ENCODE results near the gene VAMP1. TPM values are rescaled to one million over a fixed set of nuclear protein-coding genes. Genes with fewer than 3 reads are reported as not detected.

The VAMP1 gene
- total and polyA plus RNA-seq, 4 donors = 38.3 to 279 (median 232) TPM

Other genes starting within 250 kb of the VAMP1 start
- under 1 TPM in 1 of 2 donors, not detected in 1; 0.39 TPM for gene PLEKHG6, start 160.0 kb downstream of the VAMP1 start, total RNA-seq
- gene PLEKHG6, start 160.0 kb downstream of the VAMP1 start, polyA plus RNA-seq (ENCODE audit: insufficient read length in 2 of 2) = under 1 TPM; 0.32 to 0.95 TPM
- gene TNFRSF1A, start 128.6 kb downstream of the VAMP1 start, total RNA-seq = 10 to 100 TPM; 38.1 to 62.4 TPM
- gene TNFRSF1A, start 128.6 kb downstream of the VAMP1 start, polyA plus RNA-seq (ENCODE audit: insufficient read length in 2 of 2) = 10 to 100 TPM; 54.0 to 57.3 TPM
- gene SCNN1A, start 95.1 kb downstream of the VAMP1 start, total RNA-seq = 1 to 10 TPM in 1 of 2 donors, under 1 TPM in 1; 0.40 to 1.3 TPM
- gene SCNN1A, start 95.1 kb downstream of the VAMP1 start, polyA plus RNA-seq (ENCODE audit: insufficient read length in 2 of 2) = under 1 TPM; 0.69 to 0.76 TPM
- gene LTBR, start 86.5 kb downstream of the VAMP1 start, total RNA-seq = 10 to 100 TPM in 1 of 2 donors, 1 to 10 TPM in 1; 6.8 to 43.5 TPM
- gene LTBR, start 86.5 kb downstream of the VAMP1 start, polyA plus RNA-seq (ENCODE audit: insufficient read length in 2 of 2) = 10 to 100 TPM; 17.7 to 24.5 TPM
- gene CD27, start 25.7 kb downstream of the VAMP1 start, total RNA-seq = under 1 TPM; 0.50 TPM
- 1 to 10 TPM; 3.0 to 3.6 TPM for gene CD27, start 25.7 kb downstream of the VAMP1 start, polyA plus RNA-seq (ENCODE audit: insufficient read length in 2 of 2)
- gene TAPBPL, start 18.6 kb downstream of the VAMP1 start, total RNA-seq = 10 to 100 TPM in 1 of 2 donors, 1 to 10 TPM in 1; 7.6 to 26.4 TPM
- gene TAPBPL, start 18.6 kb downstream of the VAMP1 start, polyA plus RNA-seq (ENCODE audit: insufficient read length in 2 of 2) = 10 to 100 TPM; 10.0 to 10.7 TPM
- gene MRPL51, start 22.6 kb upstream of the VAMP1 start, total RNA-seq = 100 to 1,000 TPM in 1 of 2 donors, 10 to 100 TPM in 1; 45.4 to 180 TPM
- 100 to 1,000 TPM; 122 to 128 TPM for gene MRPL51, start 22.6 kb upstream of the VAMP1 start, polyA plus RNA-seq (ENCODE audit: insufficient read length in 2 of 2)
- gene NCAPD2, start 23.4 kb upstream of the VAMP1 start, total RNA-seq = 10 to 100 TPM; 21.0 to 30.0 TPM
- gene NCAPD2, start 23.4 kb upstream of the VAMP1 start, polyA plus RNA-seq (ENCODE audit: insufficient read length in 2 of 2) = 10 to 100 TPM; 28.9 to 29.1 TPM
- 1,000 to 10,000 TPM; 1,774 to 2,778 TPM for gene GAPDH, start 63.8 kb upstream of the VAMP1 start, total RNA-seq
- 1,000 to 10,000 TPM; 3,263 to 3,295 TPM for gene GAPDH, start 63.8 kb upstream of the VAMP1 start, polyA plus RNA-seq (ENCODE audit: insufficient read length in 2 of 2)
- gene IFFO1, start 85.4 kb upstream of the VAMP1 start, total RNA-seq = 10 to 100 TPM in 1 of 2 donors, 1 to 10 TPM in 1; 8.4 to 15.8 TPM
- gene IFFO1, start 85.4 kb upstream of the VAMP1 start, polyA plus RNA-seq (ENCODE audit: insufficient read length in 2 of 2) = 10 to 100 TPM; 26.4 to 35.6 TPM
- 10 to 100 TPM in 1 of 2 donors, 1 to 10 TPM in 1; 8.0 to 22.2 TPM for gene NOP2, start 97.6 kb upstream of the VAMP1 start, total RNA-seq
- 10 to 100 TPM; 24.5 to 33.7 TPM for gene NOP2, start 97.6 kb upstream of the VAMP1 start, polyA plus RNA-seq (ENCODE audit: insufficient read length in 2 of 2)
- gene CHD4, start 136.7 kb upstream of the VAMP1 start, total RNA-seq = 100 to 1,000 TPM; 179 to 185 TPM
- 100 to 1,000 TPM; 177 to 185 TPM for gene CHD4, start 136.7 kb upstream of the VAMP1 start, polyA plus RNA-seq (ENCODE audit: insufficient read length in 2 of 2)
- 1 to 10 TPM; 2.5 to 3.5 TPM for gene LPAR5, start 165.3 kb upstream of the VAMP1 start, total RNA-seq
- 1 to 10 TPM; 6.0 to 9.1 TPM for gene LPAR5, start 165.3 kb upstream of the VAMP1 start, polyA plus RNA-seq (ENCODE audit: insufficient read length in 2 of 2)
- gene ACRBP, start 176.8 kb upstream of the VAMP1 start, total RNA-seq = 1 to 10 TPM in 1 of 2 donors, under 1 TPM in 1; 0.69 to 3.9 TPM
- gene ACRBP, start 176.8 kb upstream of the VAMP1 start, polyA plus RNA-seq (ENCODE audit: insufficient read length in 2 of 2) = 1 to 10 TPM; 1.9 to 3.6 TPM
- gene ING4, start 192.4 kb upstream of the VAMP1 start, total RNA-seq = 10 to 100 TPM; 87.5 to 90.5 TPM
- 100 to 1,000 TPM in 1 of 2 donors, 10 to 100 TPM in 1; 94.6 to 104 TPM for gene ING4, start 192.4 kb upstream of the VAMP1 start, polyA plus RNA-seq (ENCODE audit: insufficient read length in 2 of 2)
- 10 to 100 TPM; 14.9 to 33.8 TPM for gene ZNF384, start 218.7 kb upstream of the VAMP1 start, total RNA-seq
- gene ZNF384, start 218.7 kb upstream of the VAMP1 start, polyA plus RNA-seq (ENCODE audit: insufficient read length in 2 of 2) = 10 to 100 TPM; 66.6 to 80.2 TPM
- 1 to 10 TPM; 2.0 to 3.8 TPM for gene PIANP, start 230.1 kb upstream of the VAMP1 start, total RNA-seq
- gene PIANP, start 230.1 kb upstream of the VAMP1 start, polyA plus RNA-seq (ENCODE audit: insufficient read length in 2 of 2) = 10 to 100 TPM; 81.7 to 86.8 TPM